Endothelial cell of umbilical vein (primary cell): ENCODE results near the gene COL28A1. TPM values are rescaled to one million over a fixed set of nuclear protein-coding genes. Genes with fewer than 3 reads are reported as not detected.

Source experiments
- BruUV-seq: library from RNA; stranded (reverse); fragments of 400-500 nt; replicated peaks from 2 replicates; lab custom pipeline; 2021; lab: Mats Ljungman, UMichigan
- CTCF ChIA-PET: fragments of 300-600, 350-600 bp; sonication (Branson Sonifier 250); formaldehyde crosslinking; loops from one replicate; lab custom pipeline; 2021; ENCODE audit warnings: antibody characterized with exemption, inconsistent platforms; lab: Charles Lee
- POLR2A ChIA-PET: fragments of 300-600, 350-600 bp; sonication (Branson Sonifier 250); formaldehyde crosslinking; loops from one replicate; lab custom pipeline; 2021; ENCODE audit warnings: antibody characterized with exemption, inconsistent platforms; lab: Charles Lee
- DNase-seq: peaks from one replicate; pipeline ENCODE4 v3.0.0-alpha.2; 2011; ENCODE audit warnings: low read depth, low spot score
- FAIRE-seq: peaks from 2 replicates; lab custom pipeline; 2011; peaks lifted over from hg19 to GRCh38; lab: Jason Lieb, UNC
- H2AFZ ChIP-seq: 2 replicates; pipeline ENCODE4 v1.6.0; 2012; ENCODE audit warnings: low read depth, low read length, control low read depth, inconsistent platforms
- H3K27ac ChIP-seq: 2 replicates; pipeline ENCODE4 v1.5.1; 2011; ENCODE audit warnings: low read depth, mild to moderate bottlenecking, control low read depth, low read length, moderate library complexity; ENCODE audit not compliant: insufficient read depth
- H3K27me3 ChIP-seq, 2 experiments: 2 replicates each; pipeline versions ENCODE4 v1.6.0 to v1.6.1; 2011; ENCODE audit warnings: low read length in 2 of 2, mixed read lengths in 1 of 2; ENCODE audit not compliant: control insufficient read depth in 2 of 2, insufficient read depth in 2 of 2
- H3K36me3 ChIP-seq, 2 experiments: 2 replicates in 1 of 2; 3 replicates in 1 of 2; pipeline ENCODE4 v1.5.1; 2011; ENCODE audit warnings: low read length in 2 of 2, mild to moderate bottlenecking in 1 of 2, moderate library complexity in 1 of 2; ENCODE audit not compliant: control insufficient read depth in 2 of 2, insufficient read depth in 2 of 2; ENCODE audit errors: extremely low read depth in 1 of 2
- H3K4me1 ChIP-seq: 3 replicates; pipeline ENCODE4 v1.5.1; 2011; ENCODE audit warnings: mild to moderate bottlenecking, low read length; ENCODE audit not compliant: control insufficient read depth, insufficient read depth; ENCODE audit errors: extremely low read depth
- H3K4me2 ChIP-seq: 2 replicates; pipeline ENCODE4 v1.6.1; 2011; ENCODE audit warnings: low read length, control low read depth, mixed read lengths; ENCODE audit not compliant: insufficient read depth
- H3K4me3 ChIP-seq, 3 experiments: fragments of 200-600 bp in 1 of 3; sonication (generic), shearing (Covaris generic) in 1 of 3; replicated peaks in 1 of 3; 2 replicates each; pipeline ENCODE4 v1.5.1; 2011 to 2016; ENCODE audit warnings: control low read depth in 3 of 3, low read length in 3 of 3, mild to moderate bottlenecking in 2 of 3, inconsistent platforms in 1 of 3, low read depth in 1 of 3, moderate library complexity in 1 of 3; ENCODE audit not compliant: insufficient read depth in 1 of 3
- H3K79me2 ChIP-seq: 2 replicates; pipeline ENCODE4 v1.6.0; 2012; ENCODE audit warnings: low read length, inconsistent platforms; ENCODE audit not compliant: control insufficient read depth, insufficient read depth
- H3K9ac ChIP-seq: replicated peaks from 2 replicates; pipeline ENCODE3; 2011; ENCODE audit warnings: low read length, control low read depth; ENCODE audit not compliant: insufficient read depth; ENCODE audit errors: extremely low read depth
- H3K9me1 ChIP-seq: replicated peaks from 3 replicates; pipeline ENCODE4 v1.6.0; 2011; ENCODE audit warnings: mild to moderate bottlenecking, low read length; ENCODE audit not compliant: control insufficient read depth, insufficient read depth; ENCODE audit errors: extremely low read depth
- H3K9me3 ChIP-seq: replicated peaks from 2 replicates; pipeline ENCODE4 v1.5.1; 2012; ENCODE audit warnings: low read length, inconsistent platforms; ENCODE audit not compliant: control insufficient read depth, insufficient read depth
- H4K20me1 ChIP-seq: replicated peaks from 2 replicates; pipeline ENCODE3; 2011; ENCODE audit warnings: mild to moderate bottlenecking, low read length; ENCODE audit not compliant: control insufficient read depth, insufficient read depth; ENCODE audit errors: extremely low read depth
- CTCF ChIP-seq, 2 donors: IDR thresholded peaks; 1 replicate in 1 of 2; 2 replicates in 1 of 2; pipeline ENCODE4 v1.5.1; 2011; ENCODE audit warnings: low read length in 2 of 2, mild to moderate bottlenecking in 2 of 2, moderate library complexity in 2 of 2, control low read depth in 1 of 2, inconsistent platforms in 1 of 2, low read depth in 1 of 2; ENCODE audit not compliant: insufficient read depth in 1 of 2; ENCODE audit errors: extremely low read depth in 1 of 2
- EZH2 ChIP-seq: IDR thresholded peaks from 2 replicates; pipeline ENCODE4 v1.6.1; 2012; ENCODE audit warnings: borderline replicate concordance, low read depth, mild to moderate bottlenecking, moderate library complexity, low read length, inconsistent platforms; ENCODE audit not compliant: severe bottlenecking
- FOS ChIP-seq: IDR thresholded peaks from 2 replicates; pipeline ENCODE4 v1.6.1; 2011; ENCODE audit warnings: mild to moderate bottlenecking, low read length, moderate library complexity, borderline replicate concordance; ENCODE audit not compliant: insufficient read depth
- GATA2 ChIP-seq: IDR thresholded peaks from 2 replicates; pipeline ENCODE4 v1.7.0; 2011; ENCODE audit warnings: low read depth, mild to moderate bottlenecking, moderate library complexity, mixed read lengths, low read length; ENCODE audit not compliant: insufficient read length, insufficient read depth
- JUN ChIP-seq: IDR thresholded peaks from 2 replicates; pipeline ENCODE4 v1.6.1; 2011; ENCODE audit warnings: borderline replicate concordance, low read depth; ENCODE audit not compliant: insufficient read length, insufficient read depth
- MAX ChIP-seq: IDR thresholded peaks from 2 replicates; pipeline ENCODE4 v1.6.1; 2011; ENCODE audit not compliant: insufficient read depth, insufficient read length
- MYC ChIP-seq: IDR thresholded peaks from one replicate; pipeline ENCODE4 v1.6.1; 2011; ENCODE audit warnings: mild to moderate bottlenecking, low read depth, low read length
- POLR2A ChIP-seq: IDR thresholded peaks from 2 replicates; pipeline ENCODE4 v1.6.1; 2012; ENCODE audit warnings: low read depth, mild to moderate bottlenecking, control low read depth, low read length
- POLR2AphosphoS5 ChIP-seq: IDR thresholded peaks from 2 replicates; pipeline ENCODE4 v1.6.1; 2012; ENCODE audit warnings: low read depth, mild to moderate bottlenecking, control low read depth, low read length, moderate library complexity; ENCODE audit not compliant: insufficient read depth
- dilution Hi-C: fragments of 300-500 bp; cut with MboI; formaldehyde crosslinking; loops from one replicate; pipeline ENCODE4 v1.15.0; 2019; ENCODE audit warnings: low sequenced_read_pairs; ENCODE audit not compliant: extremely low pct_ligation_motif_present
- intact Hi-C: fragments of 100-400 bp; cut with micrococcal nuclease; formaldehyde crosslinking; loops from one replicate; pipeline ENCODE4 v1.10.0; 2022
- polyA plus RNA-seq, 4 experiments: library from polyadenylated mRNA; depleted of rRNA in 3 of 4; stranded (reverse) in 3 of 4; unstranded in 1 of 4; fragments of >200 nt; gene quantifications; 2 replicates each; pipeline versions ENCODE4 v1.2.1 to v1.2.3, GENCODE V29; 2011 to 2012; ENCODE audit warnings: missing spikeins in 1 of 4
- total RNA-seq: library from RNA; stranded (reverse); gene quantifications from 2 replicates; pipeline ENCODE4 v1.2.3, GENCODE V29; 2021

COL28A1 gene
- total and polyA plus RNA-seq, 2 donors (not counting 3 experiments of a cell fraction or from before 2014, with no cell fraction given) = not detected

GRCh38 chr7:7329326-7329725, 206.3 kb downstream of the COL28A1 start:
- H3K4me2 ChIP-seq = no peak overlapping the region
- no peaks in the 10 kb centered on the region for H3K9me3 ChIP-seq
- no peak for DNase-seq
- intact Hi-C loops (no loop called here), dilution Hi-C loops (no loop called here)
- no peaks in the 10 kb centered on the region for H4K20me1 ChIP-seq
- H3K4me1 ChIP-seq = no peaks in the 10 kb centered on the region
- no peaks in the 10 kb centered on the region for H3K79me2 ChIP-seq
- TF ChIP-seq GATA2 (no peak), JUN (no peak), MAX (no peak), FOS (no peak), CTCF (IDR thresholded peaks at IDR 0.05; ENCODE audit: extremely low read depth in 1 of 2, insufficient read depth in 1 of 2, low read depth in 1 of 2, low read length in 2 of 2) (no peak), POLR2AphosphoS5 (no peak), MYC (no peak), EZH2 (no peak), POLR2A (no peak)
- no peak overlapping the region for H3K27ac ChIP-seq
- H2AFZ ChIP-seq = no peak overlapping the region
- H3K9ac ChIP-seq = no peak overlapping the region
- H3K9me1 ChIP-seq = no peaks in the 10 kb centered on the region
- H3K36me3 ChIP-seq = no peaks in the 10 kb centered on the region
- FAIRE-seq = no peak
- CTCF ChIA-PET = no interaction called here
- POLR2A ChIA-PET = no interaction called here
- no TSS peak for BruUV-seq
- no peak overlapping the region for H3K4me3 ChIP-seq
- no peaks in the 10 kb centered on the region for H3K27me3 ChIP-seq
